SK-N-SH (cell line): ENCODE data around the gene GABARAPL2.

Source experiments
- EZH2phosphoT487 ChIP-seq: fragments of 200-600 bp; sonication (generic); IDR thresholded peaks from 2 replicates; pipeline ENCODE4 v1.6.1; 2017; ENCODE audit warnings: low read depth, mixed run types, mild to moderate bottlenecking, antibody characterized with exemption, moderate library complexity, borderline replicate concordance
- MXI1 ChIP-seq: IDR thresholded peaks from 2 replicates; pipeline ENCODE4 v1.6.1; 2012; ENCODE audit warnings: mild to moderate bottlenecking, low read depth, low read length, improper control_type of control experiment
- POLR2AphosphoS5 ChIP-seq: IDR thresholded peaks from 2 replicates; pipeline ENCODE4 v1.6.1; 2012; ENCODE audit warnings: low read depth, low read length
- RFX5 ChIP-seq: IDR thresholded peaks from 2 replicates; pipeline ENCODE4 v1.6.1; 2012; ENCODE audit warnings: mild to moderate bottlenecking, improper control_type of control experiment, low read length
- TCF12 ChIP-seq: IDR thresholded peaks from 2 replicates; pipeline ENCODE4 v1.4.0; 2012
- TF ChIP-seq, protein P1 (sequence below): IDR thresholded peaks from 2 replicates; pipeline ENCODE4 v1.4.0; 2012; ENCODE audit warnings: low read depth, borderline replicate concordance
- TF ChIP-seq, protein P2 (sequence below): fragments of 200-600 bp; sonication (generic); IDR thresholded peaks from 2 replicates; pipeline ENCODE4 v1.6.1; 2017; ENCODE audit warnings: antibody characterized with exemption, mild to moderate bottlenecking, moderate library complexity

DNA sequence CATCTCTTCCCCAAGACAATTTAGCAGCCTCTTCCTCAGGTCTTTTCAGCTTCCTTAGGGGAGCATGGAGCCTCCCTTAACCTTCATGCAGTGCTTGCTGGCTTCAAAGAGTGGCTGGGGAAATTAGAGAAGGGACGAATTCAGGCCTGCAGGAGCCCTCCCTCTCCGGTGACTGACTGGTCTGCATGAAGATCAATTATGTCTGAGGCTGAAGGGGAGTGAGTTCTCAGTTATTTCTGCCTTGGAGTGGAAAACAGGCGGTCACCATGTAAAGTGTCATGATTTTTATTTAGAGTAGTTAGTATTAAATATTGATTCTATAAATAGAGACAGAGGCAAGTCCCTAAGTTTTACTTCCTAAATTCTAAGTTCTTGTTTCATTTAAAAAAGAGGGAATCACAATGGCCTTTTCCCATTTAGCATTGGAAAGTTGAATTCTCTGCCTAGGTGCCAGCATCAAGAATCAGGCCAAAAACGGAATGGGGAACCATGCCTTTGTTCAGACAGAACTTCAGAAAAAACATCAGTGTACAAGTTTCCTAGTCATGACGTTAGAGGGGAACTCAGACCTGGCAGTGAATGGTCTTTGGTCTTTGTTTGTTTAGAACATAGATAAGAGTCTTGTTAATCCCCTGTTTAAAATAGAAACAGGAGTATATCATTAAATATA, 4.4 kb downstream of the GABARAPL2 start:
- TF ChIP-seq, protein P1, sequence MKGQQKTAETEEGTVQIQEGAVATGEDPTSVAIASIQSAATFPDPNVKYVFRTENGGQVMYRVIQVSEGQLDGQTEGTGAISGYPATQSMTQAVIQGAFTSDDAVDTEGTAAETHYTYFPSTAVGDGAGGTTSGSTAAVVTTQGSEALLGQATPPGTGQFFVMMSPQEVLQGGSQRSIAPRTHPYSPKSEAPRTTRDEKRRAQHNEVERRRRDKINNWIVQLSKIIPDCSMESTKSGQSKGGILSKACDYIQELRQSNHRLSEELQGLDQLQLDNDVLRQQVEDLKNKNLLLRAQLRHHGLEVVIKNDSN: no peak
- no peak for TF ChIP-seq TCF12
- no peak for TF ChIP-seq RFX5
- TF ChIP-seq, protein P2, sequence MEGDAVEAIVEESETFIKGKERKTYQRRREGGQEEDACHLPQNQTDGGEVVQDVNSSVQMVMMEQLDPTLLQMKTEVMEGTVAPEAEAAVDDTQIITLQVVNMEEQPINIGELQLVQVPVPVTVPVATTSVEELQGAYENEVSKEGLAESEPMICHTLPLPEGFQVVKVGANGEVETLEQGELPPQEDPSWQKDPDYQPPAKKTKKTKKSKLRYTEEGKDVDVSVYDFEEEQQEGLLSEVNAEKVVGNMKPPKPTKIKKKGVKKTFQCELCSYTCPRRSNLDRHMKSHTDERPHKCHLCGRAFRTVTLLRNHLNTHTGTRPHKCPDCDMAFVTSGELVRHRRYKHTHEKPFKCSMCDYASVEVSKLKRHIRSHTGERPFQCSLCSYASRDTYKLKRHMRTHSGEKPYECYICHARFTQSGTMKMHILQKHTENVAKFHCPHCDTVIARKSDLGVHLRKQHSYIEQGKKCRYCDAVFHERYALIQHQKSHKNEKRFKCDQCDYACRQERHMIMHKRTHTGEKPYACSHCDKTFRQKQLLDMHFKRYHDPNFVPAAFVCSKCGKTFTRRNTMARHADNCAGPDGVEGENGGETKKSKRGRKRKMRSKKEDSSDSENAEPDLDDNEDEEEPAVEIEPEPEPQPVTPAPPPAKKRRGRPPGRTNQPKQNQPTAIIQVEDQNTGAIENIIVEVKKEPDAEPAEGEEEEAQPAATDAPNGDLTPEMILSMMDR: no peak
- TF ChIP-seq MXI1: no peak
- no peak for TF ChIP-seq EZH2phosphoT487
- no peak for TF ChIP-seq POLR2AphosphoS5
